Colonic mucosa (tissue), 4 donors: ENCODE measurements around the gene CFAP221. TPM values are rescaled to one million over a fixed set of nuclear protein-coding genes. Genes with fewer than 3 reads are reported as not detected.

Experiments used
- DNase-seq: peaks from one replicate; pipeline ENCODE4 v3.0.0-alpha.2; 2020
- H3K27ac ChIP-seq: fragments of 200-600 bp; one replicate; pipeline ENCODE4 v1.8.0; 2021
- H3K27me3 ChIP-seq: fragments of 200-600 bp; one replicate; pipeline ENCODE4 v1.8.0; 2021
- H3K36me3 ChIP-seq: fragments of 200-600 bp; one replicate; pipeline ENCODE4 v1.8.0; 2021
- H3K4me1 ChIP-seq: fragments of 200-600 bp; one replicate; pipeline ENCODE4 v1.8.0; 2021; ENCODE audit warnings: mild to moderate bottlenecking
- H3K4me3 ChIP-seq: fragments of 200-600 bp; one replicate; pipeline ENCODE4 v1.8.0; 2021
- H3K9ac ChIP-seq, 2 donors: one replicate each; pipeline ENCODE4 v1.7.0; 2013; ENCODE audit warnings: control low read depth in 2 of 2, low read depth in 2 of 2, low read length in 2 of 2
- H3K9me3 ChIP-seq: fragments of 200-600 bp; one replicate; pipeline ENCODE4 v1.8.0; 2021
- CTCF ChIP-seq: fragments of 200-600 bp; IDR thresholded peaks from one replicate; pipeline ENCODE4 v1.8.0; 2022; ENCODE audit warnings: antibody characterized with exemption, mild to moderate bottlenecking
- intact Hi-C: fragments of 100-400 bp; cut with DNase I; formaldehyde crosslinking; loops from one replicate; pipeline ENCODE4 v1.14.1; 2022
- total RNA-seq, 2 donors: library from RNA; stranded (reverse); fragmentation: NEBNext Ultra II Directional in 1 of 2; extraction: Animal tissue kit (Norgen Biotek cat#: 25700) in 1 of 2; gene quantifications; one replicate each; pipeline ENCODE4 v1.2.1, GENCODE V29; 2021
- donor health status: healthy.
- donor health status: DM: no; HTN: no; CAD: no.
- donor health status: DM: no; HTN: no; CAD: no.

CFAP221 gene
- total RNA-seq, 2 donors from 2014 or later: not detected

GRCh38 chr2:119536211-119536610 lies 8.0 kb upstream of the CFAP221 start:
- no peak for DNase-seq
- Histone ChIP-seq H3K9me3 (no peaks in the 10 kb centered on the region), H3K4me1 (no peaks in the 10 kb centered on the region), H3K9ac (no peak overlapping the region), H3K27me3 (no peaks in the 10 kb centered on the region), H3K4me3 (no peak overlapping the region), H3K36me3 (no peaks in the 10 kb centered on the region), H3K27ac (no peak overlapping the region)
- intact Hi-C loops: no loop called here
- TF ChIP-seq CTCF: no peak

DNA sequence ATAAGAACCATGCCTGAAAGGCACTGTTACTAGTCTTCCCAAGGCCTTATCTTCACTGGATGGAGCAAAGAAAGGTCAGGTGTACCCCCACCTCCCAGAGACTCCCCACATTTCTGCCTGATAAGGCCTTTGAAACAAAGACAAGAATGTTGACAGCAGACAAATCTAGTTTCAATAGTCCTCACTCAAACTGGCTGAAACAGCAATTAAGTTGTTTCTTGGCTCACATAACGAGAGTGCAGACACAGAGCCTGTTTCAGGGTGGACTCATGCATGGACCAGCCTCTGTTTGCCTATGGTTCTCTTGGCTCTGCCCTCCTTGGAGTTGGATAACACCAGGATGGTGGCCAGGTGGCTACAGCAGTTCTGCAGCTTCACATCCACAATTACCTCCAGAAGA lies 7.5 kb upstream of the CFAP221 start:
- no peak for DNase-seq
- no peak overlapping the region for H3K27ac ChIP-seq
- intact Hi-C loops: no loop called here

GRCh38 chr2:119537792-119538191 lies 6.5 kb upstream of the CFAP221 start:
- no peak for DNase-seq
- no peak for TF ChIP-seq CTCF
- Histone ChIP-seq H3K9ac (no peak overlapping the region), H3K4me1 (no peaks in the 10 kb centered on the region), H3K9me3 (no peaks in the 10 kb centered on the region), H3K36me3 (no peaks in the 10 kb centered on the region), H3K27me3 (no peaks in the 10 kb centered on the region), H3K27ac (no peak overlapping the region), H3K4me3 (no peak overlapping the region)
- intact Hi-C loops: no loop called here

More for the DNA sequence above, 7.5 kb upstream of the CFAP221 start:
- Histone ChIP-seq H3K27me3 (no peaks in the 10 kb centered on the region), H3K9ac (no peak overlapping the region), H3K9me3 (no peaks in the 10 kb centered on the region), H3K4me1 (no peaks in the 10 kb centered on the region), H3K36me3 (no peaks in the 10 kb centered on the region), H3K4me3 (no peak overlapping the region)
- no peak for TF ChIP-seq CTCF

- DNase-seq: no peak
- no peak overlapping the region for H3K9ac ChIP-seq
- no peak overlapping the region for H3K4me3 ChIP-seq
These were observed 2.8 kb upstream of the CFAP221 start for GRCh38 chr2:119541476-119541875.

GRCh38 chr2:119544939-119545475 lies 758 bp downstream of the CFAP221 start:
- no peaks in the 10 kb centered on the region for H3K36me3 ChIP-seq
- H3K27ac ChIP-seq: no peak overlapping the region
- no peak overlapping the region for H3K9ac ChIP-seq
- H3K4me3 ChIP-seq: peak overlapping the region; percentile 49
- DNase-seq: no peak
- no peaks in the 10 kb centered on the region for H3K27me3 ChIP-seq
- no peaks in the 10 kb centered on the region for H3K9me3 ChIP-seq
- intact Hi-C loops: no loop called here
- no peaks in the 10 kb centered on the region for H3K4me1 ChIP-seq
- TF ChIP-seq CTCF: no peak

More at GRCh38 chr2:119541476-119541875, 2.8 kb upstream of the CFAP221 start:
- no peaks in the 10 kb centered on the region for H3K27me3 ChIP-seq
- H3K36me3 ChIP-seq: no peaks in the 10 kb centered on the region
- H3K4me1 ChIP-seq: no peaks in the 10 kb centered on the region
- no peak for TF ChIP-seq CTCF
- no peaks in the 10 kb centered on the region for H3K9me3 ChIP-seq
- no peak overlapping the region for H3K27ac ChIP-seq
- intact Hi-C loops: no loop called here
